ENCODE measurements around the gene DEK.
A peak's percentile ranks its signal among the peaks of the same experiment; 100 is the strongest.
"Not testable (repeated sequence)": the region's sequence is repeated elsewhere in the genome, so short reads cannot be mapped to it uniquely, and the experiment has no call there.

Gene DEK

GRCh38 chr6:18240230-18240629 lies 24.1 kb downstream of the DEK start:
- DNase-seq, result no peak

- DNase-seq, result no peak
These were observed 27.2 kb downstream of the DEK start for GRCh38 chr6:18237167-18237566.

GRCh38 chr6:18235524-18235923 lies 28.8 kb downstream of the DEK start:
- no peak for DNase-seq

- DNase-seq, result no peak
These were observed 29.8 kb downstream of the DEK start for GRCh38 chr6:18234564-18234963.

- DNase-seq, result not testable (repeated sequence)
These were observed 30.6 kb downstream of the DEK start for GRCh38 chr6:18233770-18234169.

- not testable (repeated sequence) for DNase-seq
These were observed 32.5 kb downstream of the DEK start for GRCh38 chr6:18231856-18232255.

GRCh38 chr6:18228590-18228989 lies 35.7 kb downstream of the DEK start:
- not testable (repeated sequence) for DNase-seq

GRCh38 chr6:18227166-18227565 lies 37.2 kb downstream of the DEK start:
- DNase-seq, result not testable (repeated sequence)

GRCh38 chr6:18226451-18227105 lies 37.8 kb downstream of the DEK start:
- DNase-seq, result not testable (repeated sequence)

GRCh38 chr6:18221288-18221615 lies 43.1 kb downstream of the DEK start:
- no peak for DNase-seq

GRCh38 chr6:18219591-18219990 lies 44.7 kb downstream of the DEK start:
- DNase-seq, result peak in 2 of 51 donors; percentile 4 to 7

GRCh38 chr6:18218233-18218632 lies 46.1 kb downstream of the DEK start:
- DNase-seq, result no peak

- no peak for DNase-seq
These were observed 47.9 kb downstream of the DEK start for GRCh38 chr6:18216411-18216810.

GRCh38 chr6:18215436-18215835 lies 48.9 kb downstream of the DEK start:
- no peak for DNase-seq

GRCh38 chr6:18214003-18214402 lies 50.3 kb downstream of the DEK start:
- no peak for DNase-seq

- no peak for DNase-seq
These were observed 50.9 kb downstream of the DEK start for GRCh38 chr6:18213439-18213838.

GRCh38 chr6:18212231-18212630 lies 52.1 kb downstream of the DEK start:
- DNase-seq, result no peak

GRCh38 chr6:18211338-18211737 lies 53.0 kb downstream of the DEK start:
- no peak for DNase-seq

- no peak for DNase-seq
These were observed 53.6 kb downstream of the DEK start for GRCh38 chr6:18210707-18211106.

- DNase-seq, result peak in 4 of 51 donors; percentile 4 to 7 (median 6)
These were observed 54.7 kb downstream of the DEK start for GRCh38 chr6:18209539-18210197.

- not testable (repeated sequence) for DNase-seq
These were observed 55.6 kb downstream of the DEK start for GRCh38 chr6:18208778-18209177.

- no peak for DNase-seq
These were observed 56.4 kb downstream of the DEK start for GRCh38 chr6:18207949-18208348.

GRCh38 chr6:18207438-18207837 lies 56.9 kb downstream of the DEK start:
- DNase-seq, result peak in 30 of 51 donors; percentile 2 to 66 (median 34)

GRCh38 chr6:18206591-18206990 lies 57.7 kb downstream of the DEK start:
- DNase-seq, result no peak

Measured in hypothalamus (tissue), 51 donors.